Effector memory CD4-positive, alpha-beta T cell (primary cell): ENCODE data around the gene IMP4.

Source experiments
- DNase-seq, 3 donors: peaks; one replicate each; pipeline ENCODE4 v3.0.0-alpha.2; 2020
- H3K27ac ChIP-seq: 2 replicates; pipeline ENCODE4 v1.7.0; 2013; ENCODE audit warnings: mild to moderate bottlenecking, low read length, moderate library complexity; ENCODE audit not compliant: insufficient read depth, poor library complexity, severe bottlenecking
- H3K27me3 ChIP-seq: replicated peaks from 2 replicates; pipeline ENCODE4 v1.7.0; 2013; ENCODE audit warnings: mild to moderate bottlenecking, low read length; ENCODE audit not compliant: insufficient read depth, control insufficient read depth, poor library complexity, severe bottlenecking
- H3K36me3 ChIP-seq: 2 replicates; pipeline ENCODE4 v1.7.0; 2013; ENCODE audit warnings: mild to moderate bottlenecking, low read length, moderate library complexity; ENCODE audit not compliant: control insufficient read depth, insufficient read depth
- H3K4me1 ChIP-seq: 2 replicates; pipeline ENCODE4 v1.7.0; 2013; ENCODE audit warnings: low read length, mild to moderate bottlenecking; ENCODE audit not compliant: control insufficient read depth, insufficient read depth, poor library complexity, severe bottlenecking
- H3K4me3 ChIP-seq: 2 replicates; pipeline ENCODE4 v1.7.0; 2013; ENCODE audit warnings: low read length, low read depth, mild to moderate bottlenecking; ENCODE audit not compliant: insufficient read depth, poor library complexity, severe bottlenecking
- H3K9me3 ChIP-seq: 2 replicates; pipeline ENCODE4 v1.7.0; 2013; ENCODE audit warnings: mild to moderate bottlenecking, low read length, moderate library complexity; ENCODE audit not compliant: control insufficient read depth

Gene IMP4

DNA sequence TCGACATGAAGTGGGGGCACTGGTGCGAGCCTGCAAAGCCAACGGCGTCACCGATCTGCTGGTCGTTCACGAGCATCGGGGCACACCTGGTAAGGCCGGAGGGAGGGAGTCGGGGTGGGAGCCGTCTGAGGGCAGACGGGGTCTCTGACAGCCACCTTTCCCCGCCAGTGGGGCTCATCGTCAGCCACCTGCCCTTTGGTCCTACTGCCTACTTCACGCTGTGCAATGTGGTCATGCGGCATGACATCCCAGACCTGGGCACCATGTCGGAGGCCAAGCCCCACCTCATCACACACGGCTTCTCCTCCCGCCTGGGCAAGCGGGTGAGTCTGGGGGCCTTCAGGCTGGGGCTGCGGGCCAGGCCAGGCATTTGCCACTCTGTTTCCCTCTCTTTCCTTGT is 2.9 kb downstream of the IMP4 start:
- no peak overlapping the region for H3K27ac ChIP-seq

DNA sequence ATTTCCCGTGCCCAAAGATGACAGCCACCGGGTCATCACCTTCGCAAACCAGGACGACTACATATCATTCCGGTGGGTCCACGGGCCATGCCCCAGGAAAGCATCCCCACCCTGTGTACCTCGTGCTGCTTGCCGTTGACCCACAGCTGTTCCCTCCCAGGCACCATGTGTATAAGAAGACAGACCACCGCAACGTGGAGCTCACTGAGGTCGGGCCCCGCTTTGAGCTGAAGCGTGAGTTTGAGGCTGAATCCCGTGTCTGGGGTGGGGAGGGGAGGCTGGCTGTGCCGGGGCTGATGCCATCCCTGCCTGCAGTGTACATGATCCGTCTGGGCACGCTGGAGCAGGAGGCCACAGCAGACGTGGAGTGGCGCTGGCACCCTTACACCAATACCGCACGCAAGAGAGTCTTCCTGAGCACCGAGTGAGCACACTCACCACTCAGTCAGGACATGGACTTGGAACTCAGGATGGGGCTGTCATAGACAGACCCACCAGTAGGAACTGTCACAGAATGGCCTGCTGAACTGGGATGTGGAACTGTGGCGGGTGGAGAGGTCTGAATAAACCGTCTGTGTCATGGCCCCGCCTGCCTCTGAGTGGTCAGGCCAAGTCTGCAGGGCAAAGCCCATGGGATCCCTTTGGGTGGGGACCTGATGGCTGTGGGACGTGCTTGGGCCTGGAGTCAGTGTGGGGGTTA is 3.5 kb downstream of the IMP4 start:
- H3K9me3 ChIP-seq, result no peaks in the 10 kb centered on the region
- no peak overlapping the region for H3K27ac ChIP-seq
- no peak for DNase-seq
- H3K4me1 ChIP-seq, result peaks cover 7% of the 10 kb centered on the region
- peaks cover 39% of the 10 kb centered on the region for H3K36me3 ChIP-seq
- H3K27me3 ChIP-seq, result no peaks in the 10 kb centered on the region
- H3K4me3 ChIP-seq, result no peak overlapping the region

More for the DNA sequence above, 2.9 kb downstream of the IMP4 start:
- no peaks in the 10 kb centered on the region for H3K9me3 ChIP-seq
- no peak for DNase-seq
- H3K4me1 ChIP-seq, result peaks cover 7% of the 10 kb centered on the region
- no peak overlapping the region for H3K4me3 ChIP-seq
- H3K27me3 ChIP-seq, result no peaks in the 10 kb centered on the region
- H3K36me3 ChIP-seq, result peaks cover 39% of the 10 kb centered on the region

DNA sequence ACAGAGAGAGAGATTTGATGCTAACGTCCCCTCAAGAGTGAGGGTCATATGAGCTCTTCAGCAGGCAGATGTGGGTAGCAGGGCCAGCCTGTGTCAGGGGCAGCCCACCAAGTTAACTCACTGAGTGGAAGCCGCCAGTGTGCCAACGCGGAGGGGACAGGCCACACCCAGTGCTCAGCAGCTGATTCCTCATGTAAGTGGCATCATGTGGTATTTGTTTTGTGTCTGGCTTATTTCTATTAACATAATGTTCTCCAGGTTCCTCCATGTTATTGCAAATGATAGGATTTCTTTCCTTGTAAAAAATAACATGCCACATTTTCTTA is 4.0 kb downstream of the IMP4 start:
- no peak overlapping the region for H3K27ac ChIP-seq
- DNase-seq, result no peak

DNA sequence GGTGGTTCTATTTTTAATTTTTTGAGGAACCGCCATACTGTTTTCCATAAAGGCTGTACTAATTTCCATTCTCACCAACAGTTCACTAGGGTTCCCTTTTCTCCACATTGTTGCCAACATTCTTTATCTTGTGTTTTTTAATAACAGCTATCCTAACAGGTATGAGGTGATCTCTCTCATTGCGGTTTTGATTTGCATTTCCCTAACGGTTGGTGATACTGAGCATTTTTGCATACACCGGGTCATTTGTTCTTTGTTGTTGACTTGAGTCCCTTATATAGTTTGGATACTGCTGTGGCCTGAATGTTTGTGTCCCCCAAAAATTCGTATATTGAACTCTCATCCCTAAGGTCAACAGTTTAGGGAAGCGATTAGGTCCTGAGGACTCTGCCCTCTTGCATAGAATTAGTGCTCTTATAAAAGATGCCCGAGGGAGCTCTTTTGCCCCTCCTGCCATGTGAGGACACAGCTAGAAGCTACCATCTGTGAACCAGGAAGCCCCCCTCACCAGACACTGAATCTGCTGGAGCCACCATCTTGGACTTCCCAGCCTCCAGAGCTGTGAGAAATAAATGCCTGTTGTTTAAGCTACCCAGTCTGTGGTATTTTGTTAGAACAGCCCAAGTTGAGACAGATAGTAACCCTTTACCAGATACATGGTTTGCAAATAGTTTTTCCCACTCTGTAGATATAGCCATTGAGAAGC is 4.7 kb downstream of the IMP4 start:
- DNase-seq, result no peak
- no peaks in the 10 kb centered on the region for H3K9me3 ChIP-seq

More for the DNA sequence above, 4.0 kb downstream of the IMP4 start:
- peaks cover 7% of the 10 kb centered on the region for H3K4me1 ChIP-seq
- no peaks in the 10 kb centered on the region for H3K9me3 ChIP-seq
- peaks cover 39% of the 10 kb centered on the region for H3K36me3 ChIP-seq
- no peaks in the 10 kb centered on the region for H3K27me3 ChIP-seq
- no peak overlapping the region for H3K4me3 ChIP-seq

DNA sequence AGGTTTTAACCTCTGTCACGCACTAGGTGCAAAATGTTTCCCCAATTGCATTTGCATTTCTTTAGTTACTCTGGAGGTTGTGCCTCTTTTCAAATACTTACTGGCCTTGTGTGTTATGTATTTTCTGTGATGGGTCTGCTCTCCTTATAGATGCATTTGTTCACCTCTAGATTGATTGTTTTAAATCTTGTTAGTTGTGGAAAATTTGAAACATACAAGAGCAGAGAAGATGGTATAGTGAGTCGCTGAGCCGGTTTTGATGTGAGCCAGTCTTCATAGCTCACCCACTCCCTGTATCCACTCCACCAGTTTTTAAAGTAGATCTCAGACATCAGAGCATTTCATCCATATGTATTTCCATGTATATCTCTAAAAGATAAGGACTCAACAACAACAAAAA is 6.5 kb downstream of the IMP4 start:
- DNase-seq, result no peak
- no peaks in the 10 kb centered on the region for H3K4me1 ChIP-seq
- no peaks in the 10 kb centered on the region for H3K9me3 ChIP-seq
- peaks cover 39% of the 10 kb centered on the region for H3K36me3 ChIP-seq
- H3K4me3 ChIP-seq, result no peak overlapping the region
- no peaks in the 10 kb centered on the region for H3K27me3 ChIP-seq
- H3K27ac ChIP-seq, result no peak overlapping the region

More for the DNA sequence above, 4.7 kb downstream of the IMP4 start:
- H3K4me1 ChIP-seq, result peaks cover 7% of the 10 kb centered on the region
- no peak overlapping the region for H3K27ac ChIP-seq
- peaks cover 39% of the 10 kb centered on the region for H3K36me3 ChIP-seq
- H3K4me3 ChIP-seq, result no peak overlapping the region
- H3K27me3 ChIP-seq, result no peaks in the 10 kb centered on the region

DNA sequence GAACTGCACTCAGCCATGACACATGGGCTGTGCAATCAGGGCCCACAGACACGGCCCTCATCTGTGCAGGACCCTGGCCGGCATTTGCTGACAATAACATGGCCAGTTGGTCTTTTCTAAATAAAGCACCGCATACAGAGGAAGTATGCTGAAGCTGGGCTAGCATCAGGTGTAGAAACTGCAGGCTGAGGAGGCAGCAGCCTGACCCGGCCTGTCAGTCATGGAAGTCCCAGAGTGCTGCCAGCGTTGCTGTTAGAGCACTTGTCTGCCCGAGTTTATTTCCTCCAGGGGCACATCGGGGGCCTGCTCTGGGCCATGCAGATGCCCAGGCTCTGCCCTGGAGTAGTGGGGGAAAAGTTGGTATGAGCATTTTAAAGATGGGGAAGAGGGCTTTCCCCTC is 9.0 kb downstream of the IMP4 start:
- H3K9me3 ChIP-seq, result no peaks in the 10 kb centered on the region
- H3K4me1 ChIP-seq, result peaks cover 10% of the 10 kb centered on the region
- no peak for DNase-seq
- no peak overlapping the region for H3K4me3 ChIP-seq
- no peak overlapping the region for H3K27ac ChIP-seq
- H3K36me3 ChIP-seq, result peaks cover 15% of the 10 kb centered on the region
- H3K27me3 ChIP-seq, result no peaks in the 10 kb centered on the region

DNA sequence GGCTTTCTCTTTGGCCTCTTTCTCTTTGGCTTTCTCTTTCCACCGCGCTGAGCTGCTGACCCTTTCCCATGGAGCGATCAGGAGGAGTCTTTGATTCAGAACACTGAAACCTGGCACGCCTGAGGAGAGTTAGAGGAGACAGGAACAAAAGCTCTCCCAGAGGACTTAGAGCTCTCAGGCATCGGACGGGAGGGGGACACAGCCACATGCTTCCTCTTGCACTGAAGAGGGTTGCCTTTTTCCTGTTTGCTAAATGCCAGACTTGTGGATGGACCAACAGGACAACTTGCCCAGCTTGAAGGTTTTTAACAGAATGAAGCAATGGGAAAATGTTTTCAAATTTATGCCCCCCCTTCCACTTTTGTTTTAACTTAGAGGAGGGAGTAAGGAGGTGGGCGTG is 9.5 kb downstream of the IMP4 start:
- peaks cover 10% of the 10 kb centered on the region for H3K4me1 ChIP-seq
- H3K9me3 ChIP-seq, result no peaks in the 10 kb centered on the region
- peaks cover 10% of the 10 kb centered on the region for H3K36me3 ChIP-seq
- H3K4me3 ChIP-seq, result no peak overlapping the region
- no peak overlapping the region for H3K27ac ChIP-seq
- H3K27me3 ChIP-seq, result no peaks in the 10 kb centered on the region
- DNase-seq, result no peak

DNA sequence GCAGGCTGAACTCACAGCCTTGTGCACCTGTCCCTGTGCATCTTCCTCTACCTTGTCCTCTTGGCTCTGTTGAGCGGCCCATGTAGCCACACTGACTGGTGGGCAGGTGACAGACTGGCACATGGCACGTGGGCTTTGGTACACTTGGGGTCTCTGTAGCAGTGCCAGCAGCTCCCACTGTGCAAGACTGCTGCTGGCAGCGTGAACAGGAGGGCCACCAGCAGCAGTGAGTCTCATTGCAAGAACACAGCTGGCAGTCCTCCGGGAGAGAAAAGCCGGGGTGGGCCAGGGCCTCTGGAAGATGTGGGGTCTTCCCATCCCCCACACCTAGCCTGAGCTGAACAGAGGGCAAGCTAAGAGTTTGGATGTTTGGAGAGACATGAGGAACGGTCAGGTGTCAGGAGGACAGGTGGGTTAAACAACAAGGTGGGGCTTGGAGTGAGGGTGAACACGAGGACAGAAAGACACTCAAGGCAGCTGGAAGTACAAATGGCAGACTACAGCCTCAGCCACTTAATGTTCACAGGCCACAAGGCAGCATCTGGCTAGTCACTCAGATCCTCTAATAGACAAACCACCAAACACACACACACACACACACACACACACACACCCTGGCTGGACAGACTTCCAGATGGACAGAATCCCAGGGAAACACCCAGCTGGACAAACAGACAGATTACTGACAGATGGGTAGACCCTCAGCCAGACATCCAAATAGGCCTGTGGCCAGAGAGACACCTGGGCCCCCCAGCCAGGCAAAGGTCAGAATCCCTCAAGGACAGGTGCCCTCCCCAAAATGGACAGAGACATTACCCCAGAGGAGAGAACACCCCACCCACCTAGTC is 10.8 kb downstream of the IMP4 start:
- Histone ChIP-seq H3K9me3 (no peaks in the 10 kb centered on the region), H3K27me3 (no peaks in the 10 kb centered on the region), H3K4me1 (peaks cover 10% of the 10 kb centered on the region), H3K27ac (no peak overlapping the region), H3K4me3 (no peak overlapping the region), H3K36me3 (no peaks in the 10 kb centered on the region)
- DNase-seq, result no peak

DNA sequence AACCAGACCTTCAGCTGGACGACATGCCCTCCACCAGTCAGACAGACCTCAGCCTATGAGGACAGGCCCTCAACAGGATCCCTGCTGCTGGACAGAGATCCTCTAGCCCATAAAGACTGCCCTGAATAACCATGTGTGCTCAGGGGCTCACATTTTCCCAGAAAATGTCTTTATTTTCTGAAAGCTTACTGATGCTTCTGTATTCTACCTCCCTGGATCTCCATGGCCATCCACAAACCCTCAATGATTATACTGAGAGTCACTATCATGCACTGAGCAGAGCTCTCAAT is 11.4 kb downstream of the IMP4 start:
- no peak for DNase-seq
- H3K27ac ChIP-seq, result no peak overlapping the region
- H3K36me3 ChIP-seq, result no peaks in the 10 kb centered on the region
- H3K4me1 ChIP-seq, result peaks cover 10% of the 10 kb centered on the region
- H3K9me3 ChIP-seq, result no peaks in the 10 kb centered on the region
- no peaks in the 10 kb centered on the region for H3K27me3 ChIP-seq
- no peak overlapping the region for H3K4me3 ChIP-seq

DNA sequence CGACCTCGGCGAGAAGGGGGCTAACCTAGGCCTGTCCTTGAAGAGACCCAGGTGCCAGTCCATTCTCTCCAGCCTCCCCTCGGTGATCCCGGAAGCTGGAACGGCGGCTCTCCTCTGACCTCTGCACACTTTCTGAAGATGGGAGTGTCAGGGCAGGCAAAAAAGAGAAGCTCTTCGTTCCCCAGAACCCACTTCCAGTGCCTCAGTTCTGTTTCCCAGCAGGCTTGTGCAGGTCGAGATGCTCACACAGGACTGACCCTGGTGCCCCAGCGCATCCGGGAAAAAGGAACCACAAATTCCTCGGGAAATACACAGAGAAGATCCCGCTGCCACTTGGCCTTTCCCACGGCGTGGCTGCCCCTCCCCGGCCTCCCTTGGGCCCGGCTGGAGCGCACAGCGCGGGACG is 12.5 kb downstream of the IMP4 start:
- H3K27me3 ChIP-seq, result no peaks in the 10 kb centered on the region
- peaks cover 10% of the 10 kb centered on the region for H3K4me1 ChIP-seq
- H3K27ac ChIP-seq, result no peak overlapping the region
- no peaks in the 10 kb centered on the region for H3K9me3 ChIP-seq
- DNase-seq, result no peak
- peak overlapping the region; percentile 83 for H3K4me3 ChIP-seq
- H3K36me3 ChIP-seq, result no peaks in the 10 kb centered on the region
